ENCODE results near the gene CLIC2. TPM values are rescaled to one million over a fixed set of nuclear protein-coding genes. Genes with fewer than 3 reads are reported as not detected.

CLIC2 gene
- total RNA-seq, 4 donors from 2014 or later, result 15.3 to 36.8 (median 21.0) TPM

- DNase-seq, result peak; percentile 17 to 24
- Histone ChIP-seq H3K4me1 (no peaks in the 10 kb centered on the region), H3K27me3 (no peaks in the 10 kb centered on the region), H3K9me3 (no peaks in the 10 kb centered on the region), H3K4me3 (peak within 1 kb of the TSS in 1 of 2 donors; percentile 12), H3K27ac (no peak within 1 kb of the TSS), H3K36me3 (no peaks in the 10 kb centered on the region)
- intact Hi-C loops (cut with DNase I; ENCODE audit: low total_unique reads), result no loop called here
- TF ChIP-seq, protein P1, sequence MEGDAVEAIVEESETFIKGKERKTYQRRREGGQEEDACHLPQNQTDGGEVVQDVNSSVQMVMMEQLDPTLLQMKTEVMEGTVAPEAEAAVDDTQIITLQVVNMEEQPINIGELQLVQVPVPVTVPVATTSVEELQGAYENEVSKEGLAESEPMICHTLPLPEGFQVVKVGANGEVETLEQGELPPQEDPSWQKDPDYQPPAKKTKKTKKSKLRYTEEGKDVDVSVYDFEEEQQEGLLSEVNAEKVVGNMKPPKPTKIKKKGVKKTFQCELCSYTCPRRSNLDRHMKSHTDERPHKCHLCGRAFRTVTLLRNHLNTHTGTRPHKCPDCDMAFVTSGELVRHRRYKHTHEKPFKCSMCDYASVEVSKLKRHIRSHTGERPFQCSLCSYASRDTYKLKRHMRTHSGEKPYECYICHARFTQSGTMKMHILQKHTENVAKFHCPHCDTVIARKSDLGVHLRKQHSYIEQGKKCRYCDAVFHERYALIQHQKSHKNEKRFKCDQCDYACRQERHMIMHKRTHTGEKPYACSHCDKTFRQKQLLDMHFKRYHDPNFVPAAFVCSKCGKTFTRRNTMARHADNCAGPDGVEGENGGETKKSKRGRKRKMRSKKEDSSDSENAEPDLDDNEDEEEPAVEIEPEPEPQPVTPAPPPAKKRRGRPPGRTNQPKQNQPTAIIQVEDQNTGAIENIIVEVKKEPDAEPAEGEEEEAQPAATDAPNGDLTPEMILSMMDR (IDR thresholded peaks at IDR 0.05), result no peak
- TF ChIP-seq POLR2A (IDR thresholded peaks at IDR 0.05), result no peak
These were observed 70.4 kb downstream of the CLIC2 start, which contains the start of gene RAB39B for GRCh38 chrX:155263854-155264628. TSS of gene RAB39B (minus strand) at chrX:155264491. CDS start at chrX:155264288, 203 bp downstream.

DNA sequence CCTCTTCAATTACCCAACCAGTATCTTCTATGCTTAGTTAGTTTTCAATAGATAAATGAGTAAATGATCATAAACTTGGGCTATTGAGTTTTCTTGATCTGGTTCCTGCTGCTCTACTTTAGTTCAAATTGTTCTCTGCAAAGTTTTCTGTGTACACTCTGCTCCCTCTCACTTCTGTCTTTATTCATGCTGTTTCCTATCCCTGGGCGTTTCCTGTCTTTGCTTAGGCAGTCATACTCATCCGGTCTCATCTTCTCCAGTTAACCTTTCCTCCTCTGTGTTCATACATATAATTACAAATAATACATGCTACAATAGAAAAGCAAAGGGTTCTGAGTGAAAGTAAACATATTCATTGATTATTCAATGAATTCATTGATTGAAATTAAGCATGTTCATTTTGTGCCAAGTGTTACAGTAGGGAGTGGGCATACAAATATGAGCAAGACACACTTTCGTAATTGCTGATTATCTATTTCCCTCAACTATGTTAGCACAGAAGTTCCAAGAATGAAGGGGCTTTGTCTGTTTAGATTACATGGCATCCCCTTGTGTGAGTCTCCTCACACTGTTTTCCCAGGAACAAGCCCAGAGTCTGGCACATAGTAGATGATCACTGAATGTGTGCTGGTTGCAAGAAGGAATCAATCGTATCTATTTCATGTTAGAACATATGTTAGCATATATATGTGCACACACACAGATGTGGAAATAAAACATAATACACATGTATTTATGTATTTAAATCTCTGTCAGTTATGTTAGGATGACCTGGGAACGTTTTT is 71.3 kb downstream of the CLIC2 start:
- Histone ChIP-seq H3K4me1 (no peaks in the 10 kb centered on the region), H3K36me3 (no peaks in the 10 kb centered on the region), H3K4me3 (no peak overlapping the region), H3K27ac (no peak overlapping the region), H3K27me3 (no peaks in the 10 kb centered on the region), H3K9me3 (no peaks in the 10 kb centered on the region)
- intact Hi-C loops (cut with DNase I; ENCODE audit: low total_unique reads), result no loop called here
- no peak for TF ChIP-seq POLR2A (IDR thresholded peaks at IDR 0.05)
- TF ChIP-seq, protein P1 (IDR thresholded peaks at IDR 0.05), result no peak
- DNase-seq, result no peak

- TF ChIP-seq, protein P1 (IDR thresholded peaks at IDR 0.05), result no peak
- TF ChIP-seq POLR2A (IDR thresholded peaks at IDR 0.05), result no peak
- no peak overlapping the region for H3K4me3 ChIP-seq
- H3K9me3 ChIP-seq, result no peaks in the 10 kb centered on the region
- H3K27ac ChIP-seq, result no peak overlapping the region
- H3K27me3 ChIP-seq, result no peaks in the 10 kb centered on the region
- H3K4me1 ChIP-seq, result no peaks in the 10 kb centered on the region
- H3K36me3 ChIP-seq, result no peaks in the 10 kb centered on the region
- intact Hi-C loops (cut with DNase I; ENCODE audit: low total_unique reads), result no loop called here
- DNase-seq, result no peak
These were observed 74.7 kb downstream of the CLIC2 start for GRCh38 chrX:155259752-155260151.

GRCh38 chrX:155251391-155251790 is 83.0 kb downstream of the CLIC2 start:
- DNase-seq, result no peak
- intact Hi-C loops (cut with DNase I; ENCODE audit: low total_unique reads), result no loop called here
- no peak overlapping the region for H3K4me3 ChIP-seq
- no peak overlapping the region for H3K27ac ChIP-seq
- H3K36me3 ChIP-seq, result no peaks in the 10 kb centered on the region
- H3K9me3 ChIP-seq, result no peaks in the 10 kb centered on the region
- TF ChIP-seq POLR2A (IDR thresholded peaks at IDR 0.05), result no peak
- TF ChIP-seq, protein P1 (IDR thresholded peaks at IDR 0.05), result no peak
- H3K4me1 ChIP-seq, result no peaks in the 10 kb centered on the region
- no peaks in the 10 kb centered on the region for H3K27me3 ChIP-seq

DNA sequence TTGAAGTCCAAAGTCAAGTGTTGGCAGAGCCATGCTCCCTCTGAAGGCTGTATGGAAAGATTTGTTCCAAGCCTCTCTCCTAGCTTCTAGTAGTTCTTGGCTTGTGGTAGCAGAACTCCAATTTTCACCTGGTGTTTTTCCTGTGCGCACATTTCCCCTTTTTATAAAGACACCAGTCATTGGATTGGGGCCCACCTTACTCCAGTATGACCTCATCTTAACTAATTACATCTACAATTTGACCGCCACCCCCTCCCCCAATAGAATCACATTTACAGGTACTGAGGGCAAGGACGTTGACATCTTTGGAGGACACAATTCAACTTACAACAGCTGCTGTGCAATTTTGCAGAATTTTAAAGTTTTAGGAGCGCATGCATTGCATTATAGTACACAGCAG is 86.9 kb downstream of the CLIC2 start:
- H3K9me3 ChIP-seq, result no peaks in the 10 kb centered on the region
- no peak overlapping the region for H3K4me3 ChIP-seq
- no peaks in the 10 kb centered on the region for H3K27me3 ChIP-seq
- no peak overlapping the region for H3K27ac ChIP-seq
- DNase-seq, result no peak
- H3K36me3 ChIP-seq, result no peaks in the 10 kb centered on the region
- H3K4me1 ChIP-seq, result no peaks in the 10 kb centered on the region
- TF ChIP-seq, protein P1 (IDR thresholded peaks at IDR 0.05), result no peak
- TF ChIP-seq POLR2A (IDR thresholded peaks at IDR 0.05), result no peak
- intact Hi-C loops (cut with DNase I; ENCODE audit: low total_unique reads), result no loop called here

All from uterus (tissue), 4 donors.